Measurements from ENCODE around the gene ATP11A.

The ATP11A gene

DNA sequence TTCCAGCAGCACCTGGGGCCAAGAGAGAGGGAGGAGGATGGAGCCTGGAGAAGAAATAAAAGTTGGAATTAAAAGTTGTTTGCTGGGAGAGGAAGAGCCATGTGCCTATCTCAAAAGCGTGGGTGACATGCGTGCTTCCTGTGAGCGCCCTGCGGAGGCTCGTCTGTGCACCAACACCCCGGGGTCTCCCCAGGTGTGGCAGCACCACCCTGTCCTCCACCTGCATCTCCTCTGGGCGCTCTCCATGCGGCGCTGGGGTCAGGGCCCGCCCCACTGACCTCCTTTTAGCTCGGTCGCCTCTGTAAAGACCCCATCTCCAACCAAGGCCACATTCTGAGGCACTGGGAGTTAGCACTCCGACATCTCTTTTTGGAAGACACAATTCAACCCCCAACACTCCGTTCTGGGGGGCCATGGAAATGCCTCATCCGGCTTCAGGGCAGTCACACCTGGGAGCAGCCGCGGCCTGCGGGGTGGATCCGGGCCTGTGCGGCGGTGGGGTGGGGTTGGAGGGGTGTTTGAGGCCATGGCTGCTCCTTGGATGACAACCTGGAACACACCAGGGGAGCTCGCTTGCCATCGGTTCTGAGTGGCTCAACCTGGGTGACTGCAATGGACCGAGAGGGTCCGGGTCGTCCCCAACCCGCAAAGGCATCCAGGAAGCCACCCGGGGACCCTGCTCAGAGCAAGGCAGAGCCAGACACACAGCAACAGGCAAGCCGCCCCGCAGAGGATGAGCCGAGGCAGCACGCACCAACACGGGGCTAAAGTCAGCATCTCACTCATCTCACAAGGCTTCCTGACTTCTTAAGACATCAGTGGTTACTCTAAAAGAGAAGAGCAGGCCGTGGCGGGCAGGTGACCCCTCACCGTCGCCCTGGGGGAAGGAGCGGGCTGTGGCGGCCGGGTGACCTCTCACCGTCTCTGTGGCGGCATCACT lies 199.8 kb downstream of the ATP11A start:
- Histone ChIP-seq H2AFZ (ENCODE audit: low read depth, low read length) (no peak overlapping the region), H3K9ac (ENCODE audit: low read depth, low read length) (no peak overlapping the region), H3K79me2 (ENCODE audit: insufficient read depth, low read length) (no peaks in the 10 kb centered on the region), H3K4me1 (ENCODE audit: insufficient read depth, low read length) (peaks cover 3% of the 10 kb centered on the region), H3K36me3 (ENCODE audit: insufficient read depth, low read length) (peaks cover 8% of the 10 kb centered on the region), H3K4me3 (ENCODE audit: low read depth in 1 of 2, low read length in 2 of 2) (no peak overlapping the region), H3K27me3 (ENCODE audit: insufficient read depth, low read length, poor library complexity) (peaks cover 4% of the 10 kb centered on the region), H3K4me2 (ENCODE audit: insufficient read depth, low read length) (no peak overlapping the region), H3K9me3 (ENCODE audit: insufficient read depth, low read length, severe bottlenecking) (no peaks in the 10 kb centered on the region), H4K20me1 (ENCODE audit: insufficient read depth, low read length) (no peaks in the 10 kb centered on the region), H3K27ac (ENCODE audit: low read length) (no peak overlapping the region)
- no peak for TF ChIP-seq EZH2 (IDR thresholded peaks at IDR 0.05; ENCODE audit: borderline replicate concordance, low read depth, low read length, severe bottlenecking)
- TF ChIP-seq, protein P1, sequence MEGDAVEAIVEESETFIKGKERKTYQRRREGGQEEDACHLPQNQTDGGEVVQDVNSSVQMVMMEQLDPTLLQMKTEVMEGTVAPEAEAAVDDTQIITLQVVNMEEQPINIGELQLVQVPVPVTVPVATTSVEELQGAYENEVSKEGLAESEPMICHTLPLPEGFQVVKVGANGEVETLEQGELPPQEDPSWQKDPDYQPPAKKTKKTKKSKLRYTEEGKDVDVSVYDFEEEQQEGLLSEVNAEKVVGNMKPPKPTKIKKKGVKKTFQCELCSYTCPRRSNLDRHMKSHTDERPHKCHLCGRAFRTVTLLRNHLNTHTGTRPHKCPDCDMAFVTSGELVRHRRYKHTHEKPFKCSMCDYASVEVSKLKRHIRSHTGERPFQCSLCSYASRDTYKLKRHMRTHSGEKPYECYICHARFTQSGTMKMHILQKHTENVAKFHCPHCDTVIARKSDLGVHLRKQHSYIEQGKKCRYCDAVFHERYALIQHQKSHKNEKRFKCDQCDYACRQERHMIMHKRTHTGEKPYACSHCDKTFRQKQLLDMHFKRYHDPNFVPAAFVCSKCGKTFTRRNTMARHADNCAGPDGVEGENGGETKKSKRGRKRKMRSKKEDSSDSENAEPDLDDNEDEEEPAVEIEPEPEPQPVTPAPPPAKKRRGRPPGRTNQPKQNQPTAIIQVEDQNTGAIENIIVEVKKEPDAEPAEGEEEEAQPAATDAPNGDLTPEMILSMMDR (IDR thresholded peaks at IDR 0.05; ENCODE audit: borderline replicate concordance, extremely low read depth, low read length, poor library complexity, severe bottlenecking), result no peak
- no peak for ATAC-seq (ENCODE audit: insufficient read depth, low read depth)
- no peak for DNase-seq

GRCh38 chr13:112890316-112891145 lies 200.7 kb downstream of the ATP11A start:
- Histone ChIP-seq H3K27ac (ENCODE audit: low read length) (no peak overlapping the region), H3K36me3 (ENCODE audit: insufficient read depth, low read length) (no peaks in the 10 kb centered on the region; the same call in 1 of the 2 replicates), H3K27me3 (ENCODE audit: insufficient read depth, low read length, poor library complexity) (peaks cover 6% of the 10 kb centered on the region), H3K4me2 (ENCODE audit: insufficient read depth, low read length) (no peak overlapping the region), H3K9ac (ENCODE audit: low read depth, low read length) (no peak overlapping the region), H3K4me1 (ENCODE audit: insufficient read depth, low read length) (peaks cover 5% of the 10 kb centered on the region), H2AFZ (ENCODE audit: low read depth, low read length) (no peak overlapping the region), H4K20me1 (ENCODE audit: insufficient read depth, low read length) (0 out of 2 replicates have a peak, but pooled peaks cover 4% of the 10 kb centered on the region), H3K4me3 (ENCODE audit: low read depth in 1 of 2, low read length in 2 of 2) (no peak overlapping the region), H3K9me3 (ENCODE audit: insufficient read depth, low read length, severe bottlenecking) (no peaks in the 10 kb centered on the region), H3K79me2 (ENCODE audit: insufficient read depth, low read length) (no peaks in the 10 kb centered on the region)
- DNase-seq (no peak), ATAC-seq (ENCODE audit: insufficient read depth, low read depth) (no peak)
- TF ChIP-seq, protein P1 (IDR thresholded peaks at IDR 0.05; ENCODE audit: borderline replicate concordance, extremely low read depth, low read length, poor library complexity, severe bottlenecking), result no peak
- no peak for TF ChIP-seq EZH2 (IDR thresholded peaks at IDR 0.05; ENCODE audit: borderline replicate concordance, low read depth, low read length, severe bottlenecking)

- Histone ChIP-seq H3K4me3 (ENCODE audit: low read depth in 1 of 2, low read length in 2 of 2) (no peak overlapping the region), H3K9me3 (ENCODE audit: insufficient read depth, low read length, severe bottlenecking) (no peaks in the 10 kb centered on the region), H3K4me1 (ENCODE audit: insufficient read depth, low read length) (peaks cover 5% of the 10 kb centered on the region), H3K9ac (ENCODE audit: low read depth, low read length) (no peak overlapping the region), H3K27ac (ENCODE audit: low read length) (no peak overlapping the region), H3K4me2 (ENCODE audit: insufficient read depth, low read length) (no peak overlapping the region), H2AFZ (ENCODE audit: low read depth, low read length) (no peak overlapping the region), H3K27me3 (ENCODE audit: insufficient read depth, low read length, poor library complexity) (peaks cover 6% of the 10 kb centered on the region), H3K36me3 (ENCODE audit: insufficient read depth, low read length) (no peaks in the 10 kb centered on the region), H3K79me2 (ENCODE audit: insufficient read depth, low read length) (no peaks in the 10 kb centered on the region), H4K20me1 (ENCODE audit: insufficient read depth, low read length) (0 out of 2 replicates have a peak, but pooled peaks cover 4% of the 10 kb centered on the region)
- ATAC-seq (ENCODE audit: insufficient read depth, low read depth) (no peak), DNase-seq (no peak)
- TF ChIP-seq EZH2 (IDR thresholded peaks at IDR 0.05; ENCODE audit: borderline replicate concordance, low read depth, low read length, severe bottlenecking), result no peak
- TF ChIP-seq, protein P1 (IDR thresholded peaks at IDR 0.05; ENCODE audit: borderline replicate concordance, extremely low read depth, low read length, poor library complexity, severe bottlenecking), result no peak
These were observed 201.9 kb downstream of the ATP11A start for GRCh38 chr13:112891477-112892401.

Data from DND-41 (cell line).